GM13977 (cell line): ENCODE data around the gene CLDN19.

Source experiments
- DNase-seq: peaks from one replicate; pipeline ENCODE4 v3.0.0; 2012; ENCODE audit warnings: low spot score
- in situ Hi-C: fragments of 300-500 bp; cut with MboI; formaldehyde crosslinking; loops from one replicate; pipeline ENCODE4 v1.12.0; 2022; ENCODE audit warnings: low sequenced_read_pairs, low pct_unique_long_range_greater_than_20kb, mixed read lengths, inconsistent platforms; ENCODE audit not compliant: unreplicated experiment
- TF ChIP-seq, protein P1 (sequence below): IDR thresholded peaks from 2 replicates; pipeline ENCODE4 v1.5.1; 2012; ENCODE audit warnings: mild to moderate bottlenecking, control low read depth; ENCODE audit not compliant: insufficient read depth; ENCODE audit errors: extremely low read depth, missing control alignments

The CLDN19 gene

GRCh38 chr1:42761567-42761966 lies 21.5 kb upstream of the CLDN19 start:
- no peak for DNase-seq
- in situ Hi-C loops, result loop anchor here (25.0 kb wide), 1 partner anchor 301 kb away; no protein-coding TSS in a partner anchor
- TF ChIP-seq, protein P1, sequence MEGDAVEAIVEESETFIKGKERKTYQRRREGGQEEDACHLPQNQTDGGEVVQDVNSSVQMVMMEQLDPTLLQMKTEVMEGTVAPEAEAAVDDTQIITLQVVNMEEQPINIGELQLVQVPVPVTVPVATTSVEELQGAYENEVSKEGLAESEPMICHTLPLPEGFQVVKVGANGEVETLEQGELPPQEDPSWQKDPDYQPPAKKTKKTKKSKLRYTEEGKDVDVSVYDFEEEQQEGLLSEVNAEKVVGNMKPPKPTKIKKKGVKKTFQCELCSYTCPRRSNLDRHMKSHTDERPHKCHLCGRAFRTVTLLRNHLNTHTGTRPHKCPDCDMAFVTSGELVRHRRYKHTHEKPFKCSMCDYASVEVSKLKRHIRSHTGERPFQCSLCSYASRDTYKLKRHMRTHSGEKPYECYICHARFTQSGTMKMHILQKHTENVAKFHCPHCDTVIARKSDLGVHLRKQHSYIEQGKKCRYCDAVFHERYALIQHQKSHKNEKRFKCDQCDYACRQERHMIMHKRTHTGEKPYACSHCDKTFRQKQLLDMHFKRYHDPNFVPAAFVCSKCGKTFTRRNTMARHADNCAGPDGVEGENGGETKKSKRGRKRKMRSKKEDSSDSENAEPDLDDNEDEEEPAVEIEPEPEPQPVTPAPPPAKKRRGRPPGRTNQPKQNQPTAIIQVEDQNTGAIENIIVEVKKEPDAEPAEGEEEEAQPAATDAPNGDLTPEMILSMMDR, result no peak

DNA sequence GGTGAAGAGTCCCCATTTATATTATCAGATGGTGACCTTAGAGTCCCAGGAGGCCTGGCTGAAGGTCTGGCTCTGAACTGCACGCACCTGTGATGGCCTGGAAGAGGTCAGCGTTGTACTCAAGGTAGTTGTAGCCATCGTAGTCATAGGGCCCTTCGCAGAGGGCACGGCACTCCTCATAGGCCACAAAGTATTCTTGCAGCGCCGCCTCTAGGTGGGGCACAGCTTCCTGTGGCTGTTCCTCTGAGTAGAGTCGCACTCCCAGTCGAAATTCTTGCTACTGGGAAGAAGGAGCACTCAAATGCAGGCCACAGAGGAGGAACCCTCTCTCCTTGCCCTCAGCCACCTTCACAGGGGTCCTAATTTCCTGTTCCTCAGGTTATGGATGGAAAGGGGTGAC lies 19.1 kb upstream of the CLDN19 start:
- TF ChIP-seq, protein P1, result no peak
- no peak for DNase-seq
- in situ Hi-C loops, result loop anchor here (25.0 kb wide), 1 partner anchor 303 kb away; no protein-coding TSS in a partner anchor

DNA sequence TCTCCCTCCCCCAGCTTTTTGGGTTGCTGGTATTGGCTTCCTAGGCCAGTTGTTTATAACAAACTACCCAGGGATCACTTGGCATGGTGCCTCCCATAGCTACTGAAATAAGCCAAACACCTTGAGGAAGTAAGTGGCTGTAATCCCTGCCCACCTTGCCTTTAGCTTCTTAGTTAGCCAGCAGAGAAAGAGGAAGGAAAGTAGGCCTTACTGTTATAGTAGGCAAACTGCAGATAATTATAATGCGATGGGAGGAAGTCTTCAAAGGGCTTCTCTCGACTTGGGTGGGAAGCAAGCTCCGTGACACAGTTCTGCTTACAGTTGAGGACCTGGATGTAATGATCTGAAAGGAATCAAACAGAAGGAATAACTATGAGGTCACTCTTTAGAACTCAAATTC lies 18.6 kb upstream of the CLDN19 start:
- TF ChIP-seq, protein P1, result no peak
- DNase-seq, result no peak
- in situ Hi-C loops, result loop anchor here (25.0 kb wide), 1 partner anchor 304 kb away; no protein-coding TSS in a partner anchor

- DNase-seq, result no peak
- TF ChIP-seq, protein P1, result no peak
- in situ Hi-C loops, result loop anchor here (25.0 kb wide), 1 partner anchor 304 kb away; no protein-coding TSS in a partner anchor
Measured at GRCh38 chr1:42757892-42758275, 17.8 kb upstream of the CLDN19 start.

DNA sequence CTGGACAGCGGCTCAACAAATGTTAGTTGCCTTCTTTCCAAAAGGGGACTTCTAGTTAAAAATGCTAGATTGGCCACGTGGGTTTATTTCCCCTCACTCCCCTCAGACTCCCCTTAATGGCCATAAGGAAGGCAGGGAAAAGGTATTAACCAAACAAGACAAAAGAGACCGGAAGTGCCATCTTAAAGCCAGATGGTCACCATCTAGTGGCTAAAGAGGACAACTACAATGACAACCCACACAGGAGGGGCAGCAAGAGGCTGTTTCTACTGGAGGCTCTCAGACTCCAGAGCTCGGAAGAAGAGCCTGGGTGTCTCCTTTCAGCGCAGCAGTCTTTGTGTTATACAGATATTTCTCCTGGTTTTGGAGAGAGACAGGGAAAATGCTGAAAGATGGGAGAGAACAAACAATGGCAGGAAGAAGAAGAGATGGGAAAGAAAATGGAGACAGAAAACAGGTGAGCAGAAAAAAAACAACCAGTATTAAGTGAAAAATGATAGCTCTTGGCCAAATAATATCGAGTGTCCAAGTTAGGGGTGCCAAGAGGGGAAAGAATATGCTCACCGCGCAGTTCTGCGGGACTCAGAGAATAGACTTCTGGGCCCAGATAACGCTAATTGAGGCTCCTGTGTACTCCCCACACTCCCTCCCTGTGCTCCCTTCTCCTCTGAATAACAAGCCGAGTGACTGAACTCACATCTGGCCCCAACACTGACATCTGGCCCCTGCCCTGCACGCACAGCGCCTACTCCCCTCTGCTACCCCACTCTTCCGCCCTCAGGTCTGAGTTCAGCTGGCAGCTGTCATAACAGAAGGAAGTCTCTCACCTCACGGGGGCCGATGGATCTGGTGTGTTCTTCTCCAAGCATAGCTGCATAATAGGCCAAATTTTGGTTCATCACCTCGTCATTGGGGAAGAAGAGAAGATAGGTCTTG lies 17.2 kb upstream of the CLDN19 start:
- TF ChIP-seq, protein P1, result peak; percentile 75
- DNase-seq, result peak; percentile 76
- in situ Hi-C loops, result loop anchor here (25.0 kb wide), 1 partner anchor 305 kb away; no protein-coding TSS in a partner anchor

DNA sequence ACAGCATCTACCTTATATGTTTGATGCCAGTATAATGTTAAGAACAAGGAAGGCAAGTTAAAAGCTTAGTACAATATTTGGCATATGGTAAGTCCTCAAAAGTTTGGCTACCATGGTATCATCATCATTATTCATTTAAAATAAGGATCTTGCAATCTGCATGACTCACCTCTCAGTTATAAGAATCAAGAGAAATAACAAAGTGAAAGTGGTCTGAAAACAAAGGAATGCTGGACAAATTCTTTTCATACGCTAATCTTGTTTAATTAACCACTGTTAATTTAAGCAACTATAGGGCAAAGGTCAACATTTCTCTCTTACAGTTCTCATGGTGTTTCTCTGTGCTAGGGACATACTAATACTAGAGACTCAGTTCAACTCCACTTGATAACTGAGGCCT lies 13.0 kb upstream of the CLDN19 start:
- TF ChIP-seq, protein P1, result no peak
- DNase-seq, result no peak
- in situ Hi-C loops, result loop anchor here (25.0 kb wide), 1 partner anchor 309 kb away; no protein-coding TSS in a partner anchor
